GM23338 (cell line): ENCODE data around the gene NDC80.

Source experiments
- CREB1 ChIP-seq: fragments of 250-450 bp; sonication (Bioruptor Pico); IDR thresholded peaks from 2 replicates; pipeline ENCODE4 v1.5.0; 2020; ENCODE audit warnings: low read depth, mild to moderate bottlenecking, moderate library complexity
- EZH2 ChIP-seq: fragments of 200-600 bp; sonication (generic); IDR thresholded peaks from one replicate; pipeline ENCODE4 v1.8.0; 2017; ENCODE audit warnings: antibody characterized with exemption, mild to moderate bottlenecking, low read depth; ENCODE audit not compliant: unreplicated experiment
- EZH2phosphoT487 ChIP-seq: fragments of 200-600 bp; sonication (generic); IDR thresholded peaks from one replicate; pipeline ENCODE4 v1.8.1; 2018; ENCODE audit warnings: antibody characterized with exemption; ENCODE audit not compliant: unreplicated experiment
- JUNB ChIP-seq: IDR thresholded peaks from one replicate; pipeline ENCODE4 v1.6.1; 2016; ENCODE audit warnings: antibody characterized with exemption; ENCODE audit not compliant: unreplicated experiment
- NANOG ChIP-seq: IDR thresholded peaks from 2 replicates; pipeline ENCODE4 v1.6.1; 2016; ENCODE audit warnings: antibody characterized with exemption, borderline replicate concordance
- POLR2AphosphoS5 ChIP-seq: IDR thresholded peaks from 2 replicates; pipeline ENCODE4 v1.6.1; 2016; ENCODE audit warnings: antibody characterized with exemption, low read depth
- STAT1 ChIP-seq: IDR thresholded peaks from one replicate; pipeline ENCODE4 v1.6.1; 2016; ENCODE audit warnings: antibody characterized with exemption; ENCODE audit not compliant: unreplicated experiment
- TF ChIP-seq, protein P1 (sequence below), 2 experiments: fragments of 200-600 bp in 1 of 2; sonication (generic) in 1 of 2; conservative IDR thresholded peaks; 2 replicates each; pipeline versions ENCODE4 v1.5.1 to v1.6.1; 2016 to 2017; ENCODE audit warnings: antibody characterized with exemption in 2 of 2, low read depth in 2 of 2, mild to moderate bottlenecking in 2 of 2, moderate library complexity in 1 of 2
- TF ChIP-seq, protein P2 (sequence below): IDR thresholded peaks from 2 replicates; pipeline ENCODE4 v1.6.1; 2016; ENCODE audit warnings: antibody characterized with exemption
- TF ChIP-seq, protein P3 (sequence below): IDR thresholded peaks from one replicate; pipeline ENCODE4 v1.6.1; 2018; ENCODE audit warnings: antibody characterized with exemption; ENCODE audit not compliant: unreplicated experiment
- TF ChIP-seq, protein P4 (sequence below): fragments of 250-450 bp; sonication (Bioruptor Pico); IDR thresholded peaks from 2 replicates; pipeline ENCODE4 v1.5.0; 2020; ENCODE audit warnings: mild to moderate bottlenecking, moderate library complexity

DNA sequence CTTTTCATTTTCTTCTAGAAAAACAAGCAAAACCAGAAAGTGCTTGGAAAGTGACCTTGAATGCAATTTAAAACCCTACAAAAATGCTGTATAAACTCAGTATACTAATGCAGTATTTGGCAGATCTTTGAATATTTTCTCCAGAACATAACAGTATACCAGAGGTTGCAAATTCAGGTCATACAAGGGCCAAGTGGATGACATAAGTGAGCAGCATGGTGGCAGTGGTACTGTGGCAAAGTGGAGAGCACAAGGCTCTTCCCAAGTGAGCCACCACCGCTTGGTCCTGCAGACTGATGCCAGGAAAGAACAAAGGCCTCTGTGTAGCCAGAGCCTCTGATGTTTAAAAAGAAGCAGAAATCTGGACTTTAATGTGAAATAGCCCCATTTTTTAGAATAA, 33.1 kb upstream of the NDC80 start:
- TF ChIP-seq, protein P1, sequence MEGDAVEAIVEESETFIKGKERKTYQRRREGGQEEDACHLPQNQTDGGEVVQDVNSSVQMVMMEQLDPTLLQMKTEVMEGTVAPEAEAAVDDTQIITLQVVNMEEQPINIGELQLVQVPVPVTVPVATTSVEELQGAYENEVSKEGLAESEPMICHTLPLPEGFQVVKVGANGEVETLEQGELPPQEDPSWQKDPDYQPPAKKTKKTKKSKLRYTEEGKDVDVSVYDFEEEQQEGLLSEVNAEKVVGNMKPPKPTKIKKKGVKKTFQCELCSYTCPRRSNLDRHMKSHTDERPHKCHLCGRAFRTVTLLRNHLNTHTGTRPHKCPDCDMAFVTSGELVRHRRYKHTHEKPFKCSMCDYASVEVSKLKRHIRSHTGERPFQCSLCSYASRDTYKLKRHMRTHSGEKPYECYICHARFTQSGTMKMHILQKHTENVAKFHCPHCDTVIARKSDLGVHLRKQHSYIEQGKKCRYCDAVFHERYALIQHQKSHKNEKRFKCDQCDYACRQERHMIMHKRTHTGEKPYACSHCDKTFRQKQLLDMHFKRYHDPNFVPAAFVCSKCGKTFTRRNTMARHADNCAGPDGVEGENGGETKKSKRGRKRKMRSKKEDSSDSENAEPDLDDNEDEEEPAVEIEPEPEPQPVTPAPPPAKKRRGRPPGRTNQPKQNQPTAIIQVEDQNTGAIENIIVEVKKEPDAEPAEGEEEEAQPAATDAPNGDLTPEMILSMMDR (conservative IDR thresholded peaks at IDR 0.05; ENCODE audit: low read depth in 2 of 2) = no peak
- no peak for TF ChIP-seq EZH2
- no peak for TF ChIP-seq NANOG
- TF ChIP-seq, protein P2, sequence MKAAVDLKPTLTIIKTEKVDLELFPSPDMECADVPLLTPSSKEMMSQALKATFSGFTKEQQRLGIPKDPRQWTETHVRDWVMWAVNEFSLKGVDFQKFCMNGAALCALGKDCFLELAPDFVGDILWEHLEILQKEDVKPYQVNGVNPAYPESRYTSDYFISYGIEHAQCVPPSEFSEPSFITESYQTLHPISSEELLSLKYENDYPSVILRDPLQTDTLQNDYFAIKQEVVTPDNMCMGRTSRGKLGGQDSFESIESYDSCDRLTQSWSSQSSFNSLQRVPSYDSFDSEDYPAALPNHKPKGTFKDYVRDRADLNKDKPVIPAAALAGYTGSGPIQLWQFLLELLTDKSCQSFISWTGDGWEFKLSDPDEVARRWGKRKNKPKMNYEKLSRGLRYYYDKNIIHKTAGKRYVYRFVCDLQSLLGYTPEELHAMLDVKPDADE = no peak
- TF ChIP-seq EZH2phosphoT487 = no peak
- TF ChIP-seq, protein P3, sequence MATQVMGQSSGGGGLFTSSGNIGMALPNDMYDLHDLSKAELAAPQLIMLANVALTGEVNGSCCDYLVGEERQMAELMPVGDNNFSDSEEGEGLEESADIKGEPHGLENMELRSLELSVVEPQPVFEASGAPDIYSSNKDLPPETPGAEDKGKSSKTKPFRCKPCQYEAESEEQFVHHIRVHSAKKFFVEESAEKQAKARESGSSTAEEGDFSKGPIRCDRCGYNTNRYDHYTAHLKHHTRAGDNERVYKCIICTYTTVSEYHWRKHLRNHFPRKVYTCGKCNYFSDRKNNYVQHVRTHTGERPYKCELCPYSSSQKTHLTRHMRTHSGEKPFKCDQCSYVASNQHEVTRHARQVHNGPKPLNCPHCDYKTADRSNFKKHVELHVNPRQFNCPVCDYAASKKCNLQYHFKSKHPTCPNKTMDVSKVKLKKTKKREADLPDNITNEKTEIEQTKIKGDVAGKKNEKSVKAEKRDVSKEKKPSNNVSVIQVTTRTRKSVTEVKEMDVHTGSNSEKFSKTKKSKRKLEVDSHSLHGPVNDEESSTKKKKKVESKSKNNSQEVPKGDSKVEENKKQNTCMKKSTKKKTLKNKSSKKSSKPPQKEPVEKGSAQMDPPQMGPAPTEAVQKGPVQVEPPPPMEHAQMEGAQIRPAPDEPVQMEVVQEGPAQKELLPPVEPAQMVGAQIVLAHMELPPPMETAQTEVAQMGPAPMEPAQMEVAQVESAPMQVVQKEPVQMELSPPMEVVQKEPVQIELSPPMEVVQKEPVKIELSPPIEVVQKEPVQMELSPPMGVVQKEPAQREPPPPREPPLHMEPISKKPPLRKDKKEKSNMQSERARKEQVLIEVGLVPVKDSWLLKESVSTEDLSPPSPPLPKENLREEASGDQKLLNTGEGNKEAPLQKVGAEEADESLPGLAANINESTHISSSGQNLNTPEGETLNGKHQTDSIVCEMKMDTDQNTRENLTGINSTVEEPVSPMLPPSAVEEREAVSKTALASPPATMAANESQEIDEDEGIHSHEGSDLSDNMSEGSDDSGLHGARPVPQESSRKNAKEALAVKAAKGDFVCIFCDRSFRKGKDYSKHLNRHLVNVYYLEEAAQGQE = no peak
- no peak for TF ChIP-seq POLR2AphosphoS5
- no peak for TF ChIP-seq CREB1 (CRISPR knock-in tag)
- TF ChIP-seq JUNB = no peak
- TF ChIP-seq STAT1 = no peak
- TF ChIP-seq, protein P4, sequence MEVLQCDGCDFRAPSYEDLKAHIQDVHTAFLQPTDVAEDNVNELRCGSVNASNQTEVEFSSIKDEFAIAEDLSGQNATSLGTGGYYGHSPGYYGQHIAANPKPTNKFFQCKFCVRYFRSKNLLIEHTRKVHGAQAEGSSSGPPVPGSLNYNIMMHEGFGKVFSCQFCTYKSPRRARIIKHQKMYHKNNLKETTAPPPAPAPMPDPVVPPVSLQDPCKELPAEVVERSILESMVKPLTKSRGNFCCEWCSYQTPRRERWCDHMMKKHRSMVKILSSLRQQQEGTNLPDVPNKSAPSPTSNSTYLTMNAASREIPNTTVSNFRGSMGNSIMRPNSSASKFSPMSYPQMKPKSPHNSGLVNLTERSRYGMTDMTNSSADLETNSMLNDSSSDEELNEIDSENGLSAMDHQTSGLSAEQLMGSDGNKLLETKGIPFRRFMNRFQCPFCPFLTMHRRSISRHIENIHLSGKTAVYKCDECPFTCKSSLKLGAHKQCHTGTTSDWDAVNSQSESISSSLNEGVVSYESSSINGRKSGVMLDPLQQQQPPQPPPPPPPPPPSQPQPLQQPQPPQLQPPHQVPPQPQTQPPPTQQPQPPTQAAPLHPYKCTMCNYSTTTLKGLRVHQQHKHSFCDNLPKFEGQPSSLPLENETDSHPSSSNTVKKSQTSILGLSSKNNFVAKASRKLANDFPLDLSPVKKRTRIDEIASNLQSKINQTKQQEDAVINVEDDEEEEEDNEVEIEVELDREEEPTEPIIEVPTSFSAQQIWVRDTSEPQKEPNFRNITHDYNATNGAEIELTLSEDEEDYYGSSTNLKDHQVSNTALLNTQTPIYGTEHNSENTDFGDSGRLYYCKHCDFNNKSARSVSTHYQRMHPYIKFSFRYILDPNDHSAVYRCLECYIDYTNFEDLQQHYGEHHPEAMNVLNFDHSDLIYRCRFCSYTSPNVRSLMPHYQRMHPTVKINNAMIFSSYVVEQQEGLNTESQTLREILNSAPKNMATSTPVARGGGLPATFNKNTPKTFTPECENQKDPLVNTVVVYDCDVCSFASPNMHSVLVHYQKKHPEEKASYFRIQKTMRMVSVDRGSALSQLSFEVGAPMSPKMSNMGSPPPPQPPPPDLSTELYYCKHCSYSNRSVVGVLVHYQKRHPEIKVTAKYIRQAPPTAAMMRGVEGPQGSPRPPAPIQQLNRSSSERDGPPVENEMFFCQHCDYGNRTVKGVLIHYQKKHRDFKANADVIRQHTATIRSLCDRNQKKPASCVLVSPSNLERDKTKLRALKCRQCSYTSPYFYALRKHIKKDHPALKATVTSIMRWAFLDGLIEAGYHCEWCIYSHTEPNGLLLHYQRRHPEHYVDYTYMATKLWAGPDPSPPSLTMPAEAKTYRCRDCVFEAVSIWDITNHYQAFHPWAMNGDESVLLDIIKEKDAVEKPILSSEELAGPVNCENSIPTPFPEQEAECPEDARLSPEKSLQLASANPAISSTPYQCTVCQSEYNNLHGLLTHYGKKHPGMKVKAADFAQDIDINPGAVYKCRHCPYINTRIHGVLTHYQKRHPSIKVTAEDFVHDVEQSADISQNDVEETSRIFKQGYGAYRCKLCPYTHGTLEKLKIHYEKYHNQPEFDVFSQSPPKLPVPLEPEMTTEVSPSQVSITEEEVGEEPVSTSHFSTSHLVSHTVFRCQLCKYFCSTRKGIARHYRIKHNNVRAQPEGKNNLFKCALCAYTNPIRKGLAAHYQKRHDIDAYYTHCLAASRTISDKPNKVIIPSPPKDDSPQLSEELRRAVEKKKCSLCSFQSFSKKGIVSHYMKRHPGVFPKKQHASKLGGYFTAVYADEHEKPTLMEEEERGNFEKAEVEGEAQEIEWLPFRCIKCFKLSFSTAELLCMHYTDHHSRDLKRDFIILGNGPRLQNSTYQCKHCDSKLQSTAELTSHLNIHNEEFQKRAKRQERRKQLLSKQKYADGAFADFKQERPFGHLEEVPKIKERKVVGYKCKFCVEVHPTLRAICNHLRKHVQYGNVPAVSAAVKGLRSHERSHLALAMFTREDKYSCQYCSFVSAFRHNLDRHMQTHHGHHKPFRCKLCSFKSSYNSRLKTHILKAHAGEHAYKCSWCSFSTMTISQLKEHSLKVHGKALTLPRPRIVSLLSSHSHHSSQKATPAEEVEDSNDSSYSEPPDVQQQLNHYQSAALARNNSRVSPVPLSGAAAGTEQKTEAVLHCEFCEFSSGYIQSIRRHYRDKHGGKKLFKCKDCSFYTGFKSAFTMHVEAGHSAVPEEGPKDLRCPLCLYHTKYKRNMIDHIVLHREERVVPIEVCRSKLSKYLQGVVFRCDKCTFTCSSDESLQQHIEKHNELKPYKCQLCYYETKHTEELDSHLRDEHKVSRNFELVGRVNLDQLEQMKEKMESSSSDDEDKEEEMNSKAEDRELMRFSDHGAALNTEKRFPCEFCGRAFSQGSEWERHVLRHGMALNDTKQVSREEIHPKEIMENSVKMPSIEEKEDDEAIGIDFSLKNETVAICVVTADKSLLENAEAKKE (CRISPR knock-in tag) = no peak
